A673 (cell line): ENCODE results near the gene EZH2. TPM values are rescaled to one million over a fixed set of nuclear protein-coding genes. Genes with fewer than 3 reads are reported as not detected.

Source experiments
- BruUV-seq: library from RNA; stranded (reverse); fragments of 400-500 nt; replicated peaks from 2 replicates; lab custom pipeline; 2021; lab: Mats Ljungman, UMichigan
- CTCF ChIA-PET: fragments of 300-600 bp; sonication (Branson Sonifier 250); formaldehyde crosslinking; loops from one replicate; lab custom pipeline; 2022; ENCODE audit warnings: antibody characterized with exemption; lab: Charles Lee
- POLR2A ChIA-PET: fragments of 300-600 bp; sonication (Branson Sonifier 250); formaldehyde crosslinking; loops from one replicate; lab custom pipeline; 2022; ENCODE audit warnings: antibody characterized with exemption; ENCODE audit not compliant: low non-redundant PET; lab: Charles Lee
- DNase-seq: peaks from one replicate; pipeline ENCODE4 v3.0.0-alpha.2; 2015; ENCODE audit warnings: low spot score
- H3K27ac ChIP-seq: fragments of 200-600 bp; sonication (generic); 2 replicates; pipeline ENCODE4 v1.5.1; 2016; ENCODE audit warnings: mixed run types, low read depth, mild to moderate bottlenecking, mixed read lengths, antibody characterized with exemption, low read length; ENCODE audit not compliant: poor library complexity, severe bottlenecking
- H3K27me3 ChIP-seq: fragments of 200-600 bp; sonication (generic); replicated peaks from 2 replicates; pipeline ENCODE4 v1.6.1; 2017; ENCODE audit warnings: mixed run types, low read depth, mild to moderate bottlenecking, mixed read lengths, antibody characterized with exemption, low read length; ENCODE audit not compliant: insufficient read depth, poor library complexity
- H3K36me3 ChIP-seq: fragments of 200-600 bp; sonication (generic); 2 replicates; pipeline ENCODE4 v1.6.1; 2016; ENCODE audit warnings: mixed run types, mild to moderate bottlenecking, mixed read lengths, antibody characterized with exemption, low read length; ENCODE audit not compliant: insufficient read depth, poor library complexity, severe bottlenecking
- H3K4me1 ChIP-seq: fragments of 200-600 bp; sonication (generic); 2 replicates; pipeline ENCODE4 v1.6.1; 2017; ENCODE audit warnings: mixed run types, mild to moderate bottlenecking, mixed read lengths, antibody characterized with exemption, low read length; ENCODE audit not compliant: insufficient read depth, poor library complexity, severe bottlenecking
- H3K4me3 ChIP-seq: fragments of 200-600 bp; sonication (generic); 2 replicates; pipeline ENCODE4 v1.5.1; 2016; ENCODE audit warnings: low read depth, mixed run types, mild to moderate bottlenecking, mixed read lengths, low read length; ENCODE audit not compliant: poor library complexity, severe bottlenecking
- H3K9me3 ChIP-seq: fragments of 200-600 bp; sonication (generic); 2 replicates; pipeline ENCODE4 v1.6.1; 2016; ENCODE audit warnings: mixed run types, low read depth, mild to moderate bottlenecking, mixed read lengths, antibody characterized with exemption, low read length; ENCODE audit not compliant: poor library complexity, severe bottlenecking
- EZH2 ChIP-seq: fragments of 200-600 bp; sonication (generic); IDR thresholded peaks from 2 replicates; pipeline ENCODE4 v1.6.1; 2017; ENCODE audit warnings: borderline replicate concordance, low read depth, mild to moderate bottlenecking, mixed read lengths, antibody characterized with exemption, low read length; ENCODE audit not compliant: poor library complexity, severe bottlenecking
- intact Hi-C: fragments of 100-400 bp; cut with micrococcal nuclease; formaldehyde crosslinking; loops from one replicate; pipeline ENCODE4 v1.10.0; 2022; ENCODE audit not compliant: unreplicated experiment
- total RNA-seq: library from RNA; stranded (reverse); gene quantifications from 2 replicates; pipeline ENCODE4 v1.2.3, GENCODE V29; 2021
- TF ChIP-seq, protein P1 (sequence below): fragments of 300-800, 200-600 bp; sonication (generic); conservative IDR thresholded peaks from 2 replicates; pipeline ENCODE4 v1.5.1; 2017; ENCODE audit warnings: low read depth, mild to moderate bottlenecking, antibody characterized with exemption, low read length, moderate library complexity, mixed read lengths

The EZH2 gene
- total RNA-seq, 1 experiment from 2014 or later: 140 TPM

GRCh38 chr7:148898845-148899484 is 14.9 kb upstream of the EZH2 start:
- BruUV-seq: no TSS peak
- Histone ChIP-seq H3K4me3 (no peak overlapping the region), H3K4me1 (no peaks in the 10 kb centered on the region), H3K27ac (no peak overlapping the region), H3K36me3 (no peaks in the 10 kb centered on the region), H3K9me3 (no peaks in the 10 kb centered on the region), H3K27me3 (no peaks in the 10 kb centered on the region)
- intact Hi-C loops: no loop called here
- no peak for TF ChIP-seq EZH2
- TF ChIP-seq, protein P1, sequence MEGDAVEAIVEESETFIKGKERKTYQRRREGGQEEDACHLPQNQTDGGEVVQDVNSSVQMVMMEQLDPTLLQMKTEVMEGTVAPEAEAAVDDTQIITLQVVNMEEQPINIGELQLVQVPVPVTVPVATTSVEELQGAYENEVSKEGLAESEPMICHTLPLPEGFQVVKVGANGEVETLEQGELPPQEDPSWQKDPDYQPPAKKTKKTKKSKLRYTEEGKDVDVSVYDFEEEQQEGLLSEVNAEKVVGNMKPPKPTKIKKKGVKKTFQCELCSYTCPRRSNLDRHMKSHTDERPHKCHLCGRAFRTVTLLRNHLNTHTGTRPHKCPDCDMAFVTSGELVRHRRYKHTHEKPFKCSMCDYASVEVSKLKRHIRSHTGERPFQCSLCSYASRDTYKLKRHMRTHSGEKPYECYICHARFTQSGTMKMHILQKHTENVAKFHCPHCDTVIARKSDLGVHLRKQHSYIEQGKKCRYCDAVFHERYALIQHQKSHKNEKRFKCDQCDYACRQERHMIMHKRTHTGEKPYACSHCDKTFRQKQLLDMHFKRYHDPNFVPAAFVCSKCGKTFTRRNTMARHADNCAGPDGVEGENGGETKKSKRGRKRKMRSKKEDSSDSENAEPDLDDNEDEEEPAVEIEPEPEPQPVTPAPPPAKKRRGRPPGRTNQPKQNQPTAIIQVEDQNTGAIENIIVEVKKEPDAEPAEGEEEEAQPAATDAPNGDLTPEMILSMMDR: no peak
- POLR2A ChIA-PET: no interaction called here
- CTCF ChIA-PET: no interaction called here
- no peak for DNase-seq

DNA sequence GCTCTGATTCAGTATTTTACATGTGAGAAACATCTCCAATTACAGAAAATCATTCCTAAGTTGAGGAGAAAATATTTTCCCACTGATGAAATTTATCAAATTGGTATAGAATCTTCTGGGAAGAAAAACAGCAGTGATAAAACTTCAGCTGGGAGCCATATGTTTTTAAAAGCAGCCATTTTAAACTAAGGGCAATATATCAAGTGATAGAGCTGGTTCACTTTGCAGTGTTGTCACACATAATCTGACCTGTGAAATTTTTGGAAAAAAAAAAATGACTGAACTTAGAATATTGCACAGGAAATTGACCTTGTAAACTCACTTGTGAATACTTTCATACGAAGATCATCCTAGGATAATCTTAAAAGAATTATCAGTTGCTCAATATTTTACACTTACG is 10.5 kb upstream of the EZH2 start:
- CTCF ChIA-PET: no interaction called here
- BruUV-seq: no TSS peak

GRCh38 chr7:148893071-148893470 is 9.0 kb upstream of the EZH2 start:
- Histone ChIP-seq H3K4me1 (no peaks in the 10 kb centered on the region), H3K27ac (no peak overlapping the region), H3K36me3 (no peaks in the 10 kb centered on the region), H3K9me3 (no peaks in the 10 kb centered on the region), H3K4me3 (no peak overlapping the region), H3K27me3 (no peaks in the 10 kb centered on the region)
- intact Hi-C loops: no loop called here
- BruUV-seq: no TSS peak
- ChIA-PET CTCF (no interaction called here), POLR2A (no interaction called here)
- no peak for TF ChIP-seq EZH2
- TF ChIP-seq, protein P1: no peak
- DNase-seq: no peak

More for the DNA sequence above, 10.5 kb upstream of the EZH2 start:
- no peak overlapping the region for H3K27ac ChIP-seq
- no peak overlapping the region for H3K4me3 ChIP-seq
- H3K36me3 ChIP-seq: no peaks in the 10 kb centered on the region
- intact Hi-C loops: no loop called here
- no peaks in the 10 kb centered on the region for H3K27me3 ChIP-seq
- no peak for TF ChIP-seq EZH2
- TF ChIP-seq, protein P1: no peak
- POLR2A ChIA-PET: no interaction called here
- no peak for DNase-seq
- no peaks in the 10 kb centered on the region for H3K4me1 ChIP-seq
- no peaks in the 10 kb centered on the region for H3K9me3 ChIP-seq
